Medulla oblongata (tissue), 1 donor: ENCODE measurements around the gene RTN4RL1.
A peak's percentile ranks its signal among the peaks of the same experiment; 100 is the strongest.
"Not testable (repeated sequence)": the region's sequence is repeated elsewhere in the genome, so short reads cannot be mapped to it uniquely, and the experiment has no call there.

ENCODE experiments used
- DNase-seq: peaks from one replicate; pipeline ENCODE4 v3.0.0-alpha.2; 2015; ENCODE audit errors: extremely low spot score

The RTN4RL1 gene

GRCh38 chr17:2003525-2003924 lies 21.6 kb downstream of the RTN4RL1 start:
- no peak for DNase-seq

DNA sequence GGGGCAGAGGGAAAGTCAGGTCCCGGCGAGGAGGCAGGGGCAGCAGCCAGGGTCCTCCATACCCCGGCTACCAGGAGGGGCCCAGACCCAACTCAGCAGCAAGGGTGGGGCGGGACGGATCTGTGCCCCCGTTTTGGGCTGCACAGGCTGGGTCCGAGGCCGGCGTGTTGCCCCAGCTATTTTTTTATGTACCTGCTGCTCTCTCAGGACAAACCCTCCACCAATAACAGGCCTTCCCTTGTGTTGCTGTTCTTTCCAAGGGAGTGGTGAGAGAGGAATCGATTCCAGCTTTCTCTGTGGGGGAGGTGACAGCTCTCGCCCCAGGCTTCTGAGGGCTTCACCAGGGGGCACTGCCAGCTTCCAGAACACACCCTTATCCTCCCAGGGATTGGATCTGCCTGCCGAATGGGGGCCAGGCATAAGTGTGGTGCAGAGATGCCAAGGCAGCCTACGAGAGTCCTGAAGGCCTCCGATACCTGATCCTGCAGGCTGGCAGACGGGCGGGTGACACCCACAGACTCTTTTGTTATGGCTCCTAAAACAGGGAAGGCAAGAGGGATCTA lies 22.3 kb downstream of the RTN4RL1 start:
- DNase-seq, result no peak

DNA sequence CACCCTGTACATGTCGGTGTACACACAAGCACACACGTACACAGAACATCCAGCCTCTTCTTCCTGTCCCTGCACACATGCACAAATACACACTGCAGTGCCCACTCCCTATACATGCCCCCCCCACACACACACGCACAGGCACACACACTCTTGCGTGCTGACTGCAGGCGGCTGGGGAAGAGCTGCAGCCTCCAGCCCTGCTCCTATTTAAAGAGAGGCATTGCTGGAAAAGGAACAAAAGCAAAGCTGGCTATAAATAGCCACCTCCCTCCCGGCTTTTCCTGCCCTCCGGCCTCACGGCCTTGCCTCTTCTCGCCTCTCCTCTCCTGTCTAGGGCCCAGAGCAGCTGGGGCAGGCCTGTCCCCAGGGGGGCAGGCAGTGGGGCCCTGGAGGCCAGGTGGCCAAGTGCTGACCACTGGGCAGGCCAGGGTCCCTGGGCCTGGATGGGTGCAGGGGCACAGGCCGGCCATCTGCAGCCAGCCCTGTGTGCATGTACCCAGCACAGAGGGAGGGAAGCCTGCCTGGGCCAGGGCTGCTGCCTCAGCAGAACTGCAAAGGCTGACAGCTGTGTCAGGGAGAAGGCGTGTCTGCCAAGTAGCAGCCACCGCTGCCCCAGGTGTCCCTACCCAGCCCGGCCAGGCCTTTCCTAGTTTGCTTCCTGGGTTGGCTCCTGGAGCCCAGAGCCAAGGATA lies 25.4 kb downstream of the RTN4RL1 start:
- DNase-seq, result peak; percentile 58

GRCh38 chr17:1997927-1998742 lies 27.0 kb downstream of the RTN4RL1 start:
- DNase-seq, result no peak

- DNase-seq, result no peak
Measured at GRCh38 chr17:1997289-1997926, 27.7 kb downstream of the RTN4RL1 start.

DNA sequence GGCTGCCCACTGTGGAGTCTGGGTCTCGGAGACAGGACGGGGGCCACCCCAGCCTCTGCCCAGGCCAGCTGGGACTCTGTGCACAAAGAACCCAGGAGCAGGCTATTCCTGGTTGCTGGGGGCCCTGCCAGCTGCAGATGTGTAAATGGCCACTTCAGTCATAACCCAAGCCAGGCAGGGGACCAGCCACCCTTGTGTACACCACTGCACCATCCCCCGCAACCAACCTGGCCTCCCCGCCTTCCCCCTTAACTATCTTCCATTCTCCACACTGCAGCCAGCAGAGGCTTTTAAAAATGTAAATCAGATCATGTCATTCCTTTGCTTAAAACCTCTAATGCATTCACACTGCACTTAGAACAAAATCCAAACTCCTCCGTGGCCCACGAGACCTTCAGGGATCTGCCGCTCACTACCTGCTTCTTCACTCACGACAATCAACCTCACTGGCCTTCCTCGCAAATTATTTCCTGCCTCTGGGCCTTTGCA lies 28.3 kb downstream of the RTN4RL1 start:
- DNase-seq, result no peak

DNA sequence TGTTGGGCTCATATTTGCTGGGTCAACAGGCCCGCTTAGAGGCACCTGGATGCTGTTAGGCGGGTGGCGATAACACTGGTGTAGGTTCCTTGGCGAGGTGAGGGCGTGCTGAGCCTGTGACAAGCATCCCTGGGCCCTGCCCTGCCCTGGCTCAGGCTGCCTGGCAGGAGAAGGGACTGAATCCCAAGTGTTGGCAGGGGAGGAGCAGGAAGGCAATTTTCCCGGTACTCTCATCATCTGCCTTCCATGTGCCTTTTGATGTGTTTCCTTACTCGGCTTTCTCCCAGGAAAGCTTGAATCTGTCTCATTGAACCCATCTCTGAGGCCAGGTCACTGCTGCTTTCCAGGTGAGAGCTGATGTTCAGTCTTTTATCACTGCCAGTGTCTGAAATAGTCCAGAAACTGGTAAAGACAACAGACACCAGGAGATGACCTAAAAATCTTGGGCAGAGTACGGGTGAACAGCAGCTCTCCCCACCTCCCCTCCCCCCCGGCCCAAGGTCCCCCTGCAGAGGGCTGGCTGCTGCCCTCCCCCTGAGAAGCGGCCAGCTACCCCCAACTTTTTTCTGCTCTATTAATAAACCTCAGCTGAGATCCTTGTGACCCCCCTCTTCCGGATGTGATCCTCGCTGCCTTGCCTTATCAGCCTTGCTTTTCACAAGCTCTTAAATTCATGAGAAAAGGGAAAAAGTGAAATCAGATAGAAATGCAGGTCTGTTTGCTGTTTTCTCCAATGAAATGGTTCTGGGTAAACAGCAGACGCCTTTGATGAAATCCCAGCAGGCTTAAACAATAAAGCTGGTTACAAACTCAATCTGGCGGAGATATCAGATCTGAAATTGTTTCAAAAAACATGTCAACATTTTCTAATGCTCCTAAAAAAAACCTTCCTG lies 29.0 kb downstream of the RTN4RL1 start:
- peak; percentile 48 for DNase-seq

GRCh38 chr17:1995321-1995892 lies 29.7 kb downstream of the RTN4RL1 start:
- DNase-seq, result no peak

DNA sequence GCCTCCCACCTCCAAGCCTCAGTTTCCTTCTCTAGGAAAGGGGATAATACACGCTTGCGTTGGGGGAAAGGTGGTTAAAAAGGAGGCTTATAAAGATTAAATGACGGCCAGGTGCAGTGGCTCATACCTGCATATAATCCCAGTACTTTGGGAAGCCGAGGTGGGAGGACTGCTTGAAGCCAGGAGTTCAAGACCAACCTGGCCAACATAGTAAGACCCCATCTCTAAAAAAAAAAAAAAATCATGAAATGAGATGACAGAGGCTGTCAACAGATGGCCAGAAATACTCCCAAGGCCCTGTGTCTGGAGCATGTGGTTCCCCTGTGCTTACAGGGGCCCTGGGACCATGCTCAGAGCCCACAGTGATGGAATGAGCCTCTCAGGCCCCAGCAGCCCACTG lies 30.4 kb downstream of the RTN4RL1 start:
- no peak for DNase-seq

DNA sequence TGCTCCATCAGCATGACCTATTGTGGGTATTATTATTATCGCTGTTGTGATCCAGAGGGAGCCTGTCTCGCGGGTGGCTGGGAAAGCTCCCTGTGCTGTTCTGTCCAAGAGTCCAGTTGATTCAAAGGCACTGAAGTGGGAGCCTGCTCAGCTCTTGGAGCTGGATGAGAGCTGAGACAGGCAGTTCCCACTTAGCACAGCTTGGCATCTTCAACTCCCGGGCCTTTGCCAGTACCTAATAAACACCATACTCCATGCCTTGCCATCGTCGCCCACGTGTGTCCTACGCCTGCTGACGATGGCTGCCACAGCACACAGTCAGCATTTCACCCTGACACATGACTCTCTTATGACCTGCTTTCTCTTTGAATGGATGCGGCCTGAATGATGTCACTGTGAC lies 32.6 kb downstream of the RTN4RL1 start:
- DNase-seq, result peak; percentile 61

- DNase-seq, result no peak
Measured at GRCh38 chr17:1989135-1989534, 36.0 kb downstream of the RTN4RL1 start.

- DNase-seq, result no peak
Measured at GRCh38 chr17:1986783-1987451, 38.2 kb downstream of the RTN4RL1 start.

- DNase-seq, result no peak
Measured at GRCh38 chr17:1985686-1986085, 39.4 kb downstream of the RTN4RL1 start.

DNA sequence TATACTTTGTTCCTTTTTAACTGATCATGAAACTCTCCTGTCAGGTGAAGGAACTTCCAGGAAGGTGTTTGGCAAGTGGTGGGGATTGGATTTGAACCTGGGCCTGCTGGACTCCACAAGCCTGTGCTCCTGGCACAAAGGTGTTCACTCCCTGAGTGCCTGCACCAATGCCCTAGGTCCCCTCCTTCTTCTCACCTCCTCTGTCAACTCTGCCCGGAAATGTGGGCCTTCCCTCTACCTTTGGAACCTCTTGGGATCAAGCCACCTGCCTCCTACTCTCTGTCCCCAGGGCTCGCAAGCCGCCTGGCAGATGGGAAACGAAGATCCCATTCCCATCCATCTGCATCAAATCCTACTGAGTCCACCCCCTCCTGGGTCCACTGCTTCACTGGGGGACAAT lies 40.0 kb downstream of the RTN4RL1 start:
- DNase-seq, result no peak

- not testable (repeated sequence) for DNase-seq
Measured at GRCh38 chr17:1982793-1983366, 42.3 kb downstream of the RTN4RL1 start.

DNA sequence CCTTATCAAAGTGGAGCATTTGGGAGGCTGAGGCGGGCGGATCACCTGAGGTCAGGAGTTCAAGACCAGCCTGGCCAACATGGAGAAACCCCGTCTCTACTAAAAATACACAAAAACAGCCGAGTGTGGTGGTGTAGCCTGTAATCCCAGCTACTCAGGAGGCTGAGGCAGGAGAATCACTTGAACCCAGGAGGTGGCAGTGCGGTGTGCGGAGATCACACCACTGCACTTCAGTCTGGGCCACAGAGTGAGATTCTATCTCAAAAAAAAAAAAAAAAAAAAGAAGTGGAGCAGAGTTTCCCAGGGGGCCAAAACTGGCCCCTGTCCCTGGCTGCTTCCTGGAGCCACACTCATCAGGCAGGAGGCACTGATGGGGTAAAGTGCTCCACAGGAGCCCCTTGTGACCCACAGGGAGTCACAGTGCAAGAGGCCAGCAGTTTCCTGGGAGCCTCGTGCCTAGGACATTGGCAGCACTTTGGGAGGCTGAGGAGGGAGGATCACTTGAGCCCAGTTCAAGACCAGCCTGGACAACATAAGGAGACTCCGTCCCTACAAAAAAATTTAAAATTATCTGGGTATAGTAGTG lies 44.4 kb downstream of the RTN4RL1 start:
- DNase-seq, result no peak

- DNase-seq, result no peak
Measured at GRCh38 chr17:1979182-1979985, 45.8 kb downstream of the RTN4RL1 start.

DNA sequence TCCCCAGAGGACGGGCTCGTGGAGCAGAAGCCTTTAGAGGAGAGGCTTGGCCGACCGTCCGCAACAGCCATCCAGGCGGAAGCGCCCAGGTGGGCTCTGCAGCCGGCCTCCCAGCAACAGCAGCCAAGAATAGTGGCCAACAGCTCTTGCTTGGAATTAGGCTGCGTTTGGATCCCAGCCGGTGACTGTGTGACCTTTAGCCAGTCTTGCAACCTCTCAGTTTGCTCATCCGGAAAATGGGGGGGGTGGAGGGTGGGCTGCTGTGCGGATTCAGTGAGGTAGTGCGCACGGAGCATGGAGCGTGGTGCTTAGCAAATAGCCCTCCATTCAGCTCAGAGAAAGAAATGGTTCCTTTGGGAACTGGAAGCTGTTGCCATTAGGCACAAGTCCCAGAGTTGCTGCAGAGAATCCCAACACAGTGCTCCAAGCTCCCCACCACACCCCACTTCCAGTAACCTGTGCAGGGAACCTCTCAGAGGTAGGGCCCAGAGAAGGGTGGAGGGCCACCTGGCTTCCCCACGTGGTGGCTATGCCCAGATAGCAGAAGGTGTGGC lies 46.7 kb downstream of the RTN4RL1 start:
- DNase-seq, result no peak
